Activated CD4-positive, CD25-positive, alpha-beta regulatory T cell treated with anti-CD3 and anti-CD28 coated beads, Interleukin-2, amount 50 U/mL, for 72 hours (primary cell): Measurements from ENCODE around the gene KHDC4.

ENCODE experiments used
- DNase-seq: peaks from one replicate; pipeline ENCODE4 v3.0.0; 2021

KHDC4 gene

GRCh38 chr1:155968670-155969069 lies 34.5 kb upstream of the KHDC4 start:
- DNase-seq = no peak

GRCh38 chr1:155968051-155968400 lies 33.8 kb upstream of the KHDC4 start:
- DNase-seq = no peak

DNA sequence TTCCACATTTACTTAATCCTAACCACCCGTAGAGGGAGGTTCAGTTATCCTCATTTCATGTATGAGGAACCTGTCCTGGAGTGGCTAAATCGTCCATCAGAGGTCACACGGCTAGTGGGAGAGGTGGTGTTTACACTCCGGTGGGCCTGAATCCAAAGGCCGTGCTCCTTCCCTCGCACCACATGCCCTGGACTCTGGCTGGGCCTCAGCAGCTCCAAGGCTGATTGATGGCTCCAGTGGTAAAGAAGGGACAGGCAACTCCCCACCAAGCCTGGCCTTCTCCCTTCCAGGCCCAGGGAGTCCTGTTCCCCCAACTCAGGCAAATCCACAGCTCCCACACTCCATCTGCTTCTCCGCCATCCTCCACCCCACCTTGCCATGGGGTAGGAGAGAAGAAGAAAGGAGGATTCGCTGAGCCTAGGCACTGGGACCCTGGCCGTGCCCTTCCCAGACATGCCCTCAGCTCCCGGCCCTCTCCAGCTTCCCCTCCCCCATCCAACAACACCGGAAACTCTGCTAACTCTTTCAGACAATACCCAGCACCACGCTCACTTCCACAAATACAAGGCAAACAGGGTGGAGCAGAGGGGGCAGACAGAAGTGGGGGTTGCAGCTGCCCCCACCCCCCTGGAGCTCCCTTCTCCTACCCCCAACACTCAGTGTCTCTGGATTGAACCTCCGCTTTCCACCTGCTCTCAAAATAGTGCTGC lies 33.3 kb upstream of the KHDC4 start:
- DNase-seq = no peak

GRCh38 chr1:155966750-155967149 lies 32.5 kb upstream of the KHDC4 start:
- no peak for DNase-seq

- DNase-seq = no peak
These were observed 31.9 kb upstream of the KHDC4 start for GRCh38 chr1:155966135-155966534.

DNA sequence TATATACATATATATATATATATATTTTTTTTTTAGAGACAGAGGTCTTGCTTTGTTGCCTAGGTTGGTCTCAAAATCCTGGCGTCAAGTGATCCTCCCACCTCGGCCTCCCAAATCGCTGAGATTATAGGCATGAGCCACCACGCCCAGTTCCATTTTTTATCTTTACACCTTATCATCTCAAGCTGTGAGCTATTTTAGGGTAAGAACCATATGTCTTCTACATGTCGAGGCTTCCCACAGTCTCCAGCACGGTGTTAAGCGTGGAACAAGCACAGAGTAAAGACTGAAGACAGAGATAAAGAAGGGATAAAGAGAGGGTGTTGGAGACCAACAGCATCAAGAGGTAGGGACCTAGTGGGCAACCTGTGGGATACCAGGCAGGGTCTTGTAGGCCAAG lies 30.0 kb upstream of the KHDC4 start:
- DNase-seq = no peak

DNA sequence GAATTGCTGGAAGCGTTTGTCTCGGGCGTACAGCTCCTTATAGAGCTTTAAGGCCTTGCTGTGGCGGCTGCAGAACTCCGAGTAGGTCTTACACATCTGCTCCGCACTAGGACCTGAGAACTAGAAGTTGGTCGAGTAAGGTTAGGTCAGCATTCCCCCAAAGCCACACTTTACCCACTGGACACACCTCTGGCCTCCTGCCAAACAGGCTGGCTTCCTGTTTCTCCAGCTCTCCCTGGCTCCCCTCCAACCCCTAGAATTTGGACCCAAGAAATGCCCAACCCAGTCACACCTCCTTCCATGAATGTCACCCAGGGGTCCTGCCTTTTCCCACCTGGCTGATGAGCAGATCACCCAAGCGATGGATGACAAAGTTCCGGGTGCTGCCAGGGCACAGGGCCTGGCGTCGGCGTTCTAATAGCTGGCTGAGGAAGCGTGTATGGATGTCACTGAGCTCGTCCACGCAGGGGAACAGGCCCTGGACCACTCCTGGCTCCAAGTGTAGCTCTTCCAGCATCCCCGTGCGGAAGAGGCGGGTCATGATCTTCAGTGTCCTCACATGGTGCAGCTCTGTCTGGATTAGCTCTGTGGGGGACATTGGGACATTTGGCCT lies 28.5 kb upstream of the KHDC4 start:
- DNase-seq = no peak

DNA sequence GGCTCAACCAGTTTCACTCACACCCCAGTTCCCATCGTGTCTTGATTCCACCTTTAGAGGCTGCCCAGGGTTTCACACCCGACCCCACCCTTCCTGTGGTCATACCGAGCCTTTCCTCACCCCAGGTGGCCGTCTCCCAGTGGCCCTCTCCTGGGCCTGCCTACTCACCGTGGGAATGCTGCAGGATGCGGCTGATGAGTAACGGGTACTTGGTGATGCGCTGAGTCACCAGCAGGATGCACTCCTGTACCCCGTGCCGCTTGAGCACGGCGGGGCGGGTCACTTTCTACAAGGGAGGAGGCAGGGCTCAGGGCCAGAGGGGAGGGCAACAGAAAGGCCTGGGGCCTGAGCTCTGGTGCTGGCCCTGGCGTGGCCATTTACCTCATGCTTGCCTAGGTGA lies 27.7 kb upstream of the KHDC4 start:
- no peak for DNase-seq

DNA sequence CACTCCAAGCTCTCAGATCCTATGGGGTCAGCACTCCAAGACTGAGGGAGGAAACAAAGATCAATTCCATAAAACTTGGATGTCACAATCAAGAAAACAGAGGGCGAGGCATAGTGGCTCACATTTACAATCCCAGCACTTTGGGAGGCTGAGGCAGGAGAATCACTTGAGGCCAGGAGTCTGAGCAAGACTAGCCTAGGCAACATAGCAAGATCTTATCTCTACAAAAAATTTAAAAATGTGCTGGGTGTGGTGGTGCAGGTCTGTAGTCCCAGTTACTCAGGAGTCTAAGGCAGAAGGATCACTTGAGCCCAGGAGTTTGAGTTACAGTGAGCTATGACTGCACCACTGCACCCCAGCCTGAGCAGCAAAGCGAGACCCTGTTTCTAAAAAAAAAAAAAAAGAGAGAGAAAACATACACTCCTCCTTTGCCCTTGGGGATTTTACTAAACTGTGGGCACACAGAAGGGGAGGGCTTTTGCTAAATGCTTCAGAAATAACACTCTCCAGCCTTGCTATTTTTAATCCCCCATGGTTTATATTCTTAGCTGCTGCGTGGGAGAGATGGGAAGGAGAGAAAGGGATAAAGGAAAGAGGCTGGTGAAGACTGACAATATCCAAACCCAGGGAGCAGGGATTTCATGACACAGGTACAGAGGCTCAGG lies 26.0 kb upstream of the KHDC4 start:
- no peak for DNase-seq

- DNase-seq = no peak
These were observed 23.2 kb upstream of the KHDC4 start for GRCh38 chr1:155957411-155957915.

DNA sequence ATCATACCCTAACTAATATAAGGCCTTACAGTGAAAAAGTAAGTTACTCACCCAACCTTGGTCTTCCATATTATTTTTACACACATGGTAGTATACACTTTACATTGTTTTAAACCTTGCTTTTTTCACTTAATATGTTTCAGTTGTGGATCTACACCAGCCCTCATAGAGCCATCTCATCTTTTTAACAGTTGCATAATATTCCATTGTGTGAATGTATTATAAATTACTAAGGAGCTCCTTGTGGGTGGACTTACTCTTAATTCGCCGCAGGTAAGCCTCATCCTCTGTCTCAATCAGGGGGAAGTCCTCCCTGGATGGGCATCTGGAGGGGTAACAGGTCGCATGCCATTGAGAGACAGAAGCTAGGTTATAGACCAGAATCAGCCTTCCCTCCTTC lies 20.4 kb upstream of the KHDC4 start:
- no peak for DNase-seq

- DNase-seq = no peak
These were observed 18.3 kb upstream of the KHDC4 start for GRCh38 chr1:155952505-155952890.

DNA sequence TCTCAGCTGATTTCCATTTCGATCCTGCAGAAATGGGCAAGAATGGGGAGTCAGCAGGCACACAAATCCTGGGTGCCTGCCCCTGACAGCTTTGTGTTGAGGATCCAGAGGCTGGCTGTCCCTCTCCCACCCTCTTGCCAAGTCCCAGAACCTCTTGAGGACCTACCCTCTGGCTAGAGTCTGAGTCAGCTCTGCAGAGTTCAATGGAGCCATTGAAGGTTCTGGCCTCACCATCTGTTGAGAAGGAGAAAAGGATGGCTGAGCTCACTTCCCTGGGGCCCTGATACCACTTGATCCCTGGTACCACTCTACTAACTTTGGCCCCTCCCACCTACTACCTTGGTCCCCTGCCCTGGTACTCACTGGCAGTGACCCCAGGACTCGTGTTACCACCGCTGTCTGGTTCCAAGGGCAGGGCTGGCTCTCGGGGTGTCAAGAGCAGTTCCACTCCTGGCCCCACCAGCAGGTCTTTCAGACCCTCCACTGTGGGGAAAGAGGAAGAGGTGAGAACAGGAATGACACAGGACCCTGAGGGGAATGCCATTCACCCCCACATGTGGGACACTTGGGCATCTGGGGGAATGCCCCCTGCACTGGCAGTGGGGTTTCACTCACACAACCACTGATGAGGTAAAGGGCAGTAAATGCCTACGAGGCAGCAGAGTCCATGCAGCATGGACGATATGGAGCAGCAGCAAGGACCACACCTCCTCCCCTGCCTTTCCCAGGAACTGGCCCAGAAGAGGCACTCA lies 17.7 kb upstream of the KHDC4 start:
- DNase-seq = no peak

DNA sequence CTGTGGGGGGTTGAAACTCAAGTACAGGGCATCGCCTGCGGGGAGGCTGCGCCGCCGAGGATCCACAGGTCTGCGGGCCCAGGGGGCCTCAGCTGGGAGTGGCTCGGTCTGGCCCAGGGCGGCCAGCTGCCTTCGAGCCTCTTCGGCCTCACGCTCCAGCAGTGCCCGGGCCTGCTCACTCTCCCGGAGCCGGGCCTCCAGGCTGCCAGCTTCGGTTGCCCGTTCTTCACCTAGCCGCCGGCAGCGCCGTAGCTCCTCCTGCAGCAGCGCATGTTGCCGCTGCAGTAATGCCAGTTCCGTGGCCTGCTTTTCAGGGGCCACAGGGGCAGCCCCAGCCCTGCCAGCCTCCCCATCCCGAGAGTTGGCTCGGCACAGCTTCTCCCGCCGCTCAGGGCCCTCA lies 16.6 kb upstream of the KHDC4 start:
- no peak for DNase-seq

DNA sequence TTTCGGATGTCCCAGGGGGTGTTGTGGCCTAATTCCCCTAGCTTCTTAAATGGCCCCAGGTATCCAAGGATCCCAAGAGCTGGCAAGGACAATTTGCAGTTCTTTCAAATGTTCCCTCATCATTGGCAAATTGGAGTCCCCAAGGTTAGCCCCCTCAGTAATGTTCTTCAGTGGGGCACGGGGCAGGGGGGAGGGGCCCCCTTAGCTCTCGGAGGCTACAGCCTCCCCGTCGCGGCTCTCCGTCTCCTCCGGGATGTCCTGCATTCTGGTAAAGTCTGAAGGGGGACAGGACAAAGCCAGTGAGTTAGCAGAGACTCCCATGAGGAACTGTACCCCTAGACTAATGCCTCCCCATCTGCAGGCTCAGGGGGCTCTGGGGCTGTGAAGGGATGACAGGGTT lies 13.5 kb upstream of the KHDC4 start:
- DNase-seq = no peak

GRCh38 chr1:155947292-155947691 lies 13.1 kb upstream of the KHDC4 start:
- no peak for DNase-seq

DNA sequence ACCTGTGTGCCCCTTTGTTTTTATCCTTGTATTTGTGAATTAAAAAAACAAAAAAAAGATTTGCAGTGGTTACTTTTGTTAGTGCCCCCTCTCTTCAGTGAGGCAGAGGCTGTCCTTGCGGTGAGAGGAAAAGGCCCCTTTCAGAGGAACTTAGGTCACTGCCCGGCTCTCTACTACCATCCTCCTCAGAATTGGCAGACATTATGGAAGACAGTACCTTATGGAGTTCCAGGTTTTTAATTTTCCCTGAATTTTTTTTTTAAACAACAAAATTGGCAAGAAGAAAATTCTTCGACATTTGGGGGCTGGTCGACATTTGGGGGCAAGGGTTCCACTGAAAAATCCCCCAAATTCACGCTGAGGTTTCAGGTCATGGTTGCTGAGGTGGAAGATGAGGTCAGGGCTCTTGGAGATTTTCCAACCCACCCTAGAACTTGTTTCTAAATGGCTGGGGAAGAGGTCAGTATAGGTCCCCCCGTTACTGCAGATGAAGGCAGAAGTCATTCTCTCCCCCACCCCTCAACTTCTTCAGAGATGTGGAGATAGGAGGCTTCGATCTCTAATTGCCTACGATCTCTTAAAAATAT lies 12.5 kb upstream of the KHDC4 start:
- DNase-seq = no peak

DNA sequence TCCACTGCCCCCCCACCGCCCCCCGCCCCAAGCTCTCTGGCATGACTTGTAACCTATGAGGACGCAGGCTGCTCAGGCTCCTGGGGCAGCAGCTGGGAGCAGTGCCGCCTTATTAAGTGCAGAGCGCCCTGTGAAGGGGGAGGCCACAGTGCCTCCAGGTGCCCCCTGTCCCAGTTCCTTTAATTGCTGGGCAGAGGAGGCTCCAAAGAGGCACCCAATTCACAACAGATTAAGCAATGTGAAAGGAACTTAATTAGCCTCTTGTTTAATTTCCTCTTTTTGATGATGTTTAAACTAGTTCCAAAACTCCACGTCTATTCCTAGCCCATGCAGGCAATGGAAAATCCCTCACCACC lies 10.2 kb upstream of the KHDC4 start:
- no peak for DNase-seq

- DNase-seq = no peak
These were observed 8.4 kb upstream of the KHDC4 start for GRCh38 chr1:155942578-155943141.

DNA sequence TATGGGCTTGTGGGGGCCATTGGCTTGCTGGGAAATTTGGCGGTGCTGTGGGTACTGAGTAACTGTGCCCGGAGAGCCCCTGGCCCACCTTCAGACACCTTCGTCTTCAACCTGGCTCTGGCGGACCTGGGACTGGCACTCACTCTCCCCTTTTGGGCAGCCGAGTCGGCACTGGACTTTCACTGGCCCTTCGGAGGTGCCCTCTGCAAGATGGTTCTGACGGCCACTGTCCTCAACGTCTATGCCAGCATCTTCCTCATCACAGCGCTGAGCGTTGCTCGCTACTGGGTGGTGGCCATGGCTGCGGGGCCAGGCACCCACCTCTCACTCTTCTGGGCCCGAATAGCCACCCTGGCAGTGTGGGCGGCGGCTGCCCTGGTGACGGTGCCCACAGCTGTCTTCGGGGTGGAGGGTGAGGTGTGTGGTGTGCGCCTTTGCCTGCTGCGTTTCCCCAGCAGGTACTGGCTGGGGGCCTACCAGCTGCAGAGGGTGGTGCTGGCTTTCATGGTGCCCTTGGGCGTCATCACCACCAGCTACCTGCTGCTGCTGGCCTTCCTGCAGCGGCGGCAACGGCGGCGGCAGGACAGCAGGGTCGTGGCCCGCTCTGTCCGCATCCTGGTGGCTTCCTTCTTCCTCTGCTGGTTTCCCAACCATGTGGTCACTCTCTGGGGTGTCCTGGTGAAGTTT lies 7.8 kb upstream of the KHDC4 start:
- DNase-seq = no peak

DNA sequence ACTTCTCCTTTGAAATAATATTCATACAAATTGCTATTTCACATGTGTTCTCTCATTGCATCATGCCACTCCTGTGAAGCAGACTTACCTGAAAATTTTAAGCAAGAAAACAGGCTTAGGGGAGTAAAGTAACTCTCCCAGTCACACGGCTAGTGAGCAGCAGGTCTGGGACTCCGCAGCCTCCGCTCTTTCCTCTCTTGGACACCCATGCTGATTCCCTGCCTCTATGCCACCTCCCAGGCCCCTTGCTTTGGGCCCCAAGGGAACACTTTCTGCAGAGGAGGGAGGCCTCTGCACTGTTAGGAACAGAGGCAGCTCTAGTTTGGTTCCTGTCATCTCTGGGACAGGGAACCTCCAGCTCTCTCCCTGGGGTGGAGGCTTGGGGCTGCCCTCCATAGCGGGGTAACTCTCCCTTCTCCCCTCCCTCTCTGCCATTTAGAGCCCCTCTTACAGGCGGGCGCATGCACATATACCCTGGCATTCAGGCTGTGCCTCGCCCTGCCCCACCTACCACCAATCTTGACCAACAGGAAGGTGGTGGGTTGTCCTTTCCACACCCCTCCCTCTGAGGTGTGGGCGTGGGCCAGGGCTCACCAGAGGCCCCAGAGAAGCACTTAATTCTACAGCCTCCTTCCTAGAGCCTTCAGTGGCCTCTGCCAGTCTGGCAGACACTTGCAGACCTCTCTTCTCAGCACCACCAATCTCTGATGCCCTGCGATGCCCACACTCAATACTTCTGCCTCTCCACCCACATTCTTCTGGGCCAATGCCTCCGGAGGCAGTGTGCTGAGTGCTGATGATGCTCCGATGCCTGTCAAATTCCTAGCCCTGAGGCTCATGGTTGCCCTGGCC lies 7.0 kb upstream of the KHDC4 start, which contains the start of gene RXFP4:
Gene RXFP4, plus strand, starts transcription at position 646 of the 852 bp plus-strand sequence. Its CDS starts 72 bp downstream, at position 718.
- DNase-seq = peak; percentile 39
